Measurements from ENCODE around the gene COPS7A. TPM values are rescaled to one million over a fixed set of nuclear protein-coding genes. Genes with fewer than 3 reads are reported as not detected.

The COPS7A gene
- total RNA-seq, 1 donor, result 86.0 TPM

- peak; percentile 60 for DNase-seq (ENCODE audit: low read depth)
- no peak for TF ChIP-seq CTCF (IDR thresholded peaks at IDR 0.05; ENCODE audit: insufficient read depth, low read length)
- H3K4me3 ChIP-seq (ENCODE audit: low read depth, low read length), result no peak overlapping the region
Measured at GRCh38 chr12:6691473-6691872, 32.4 kb upstream of the COPS7A start.

GRCh38 chr12:6692888-6693287 lies 31.0 kb upstream of the COPS7A start:
- no peak for DNase-seq (ENCODE audit: low read depth)
- no peak overlapping the region for H3K4me3 ChIP-seq (ENCODE audit: low read depth, low read length)
- no peak for TF ChIP-seq CTCF (IDR thresholded peaks at IDR 0.05; ENCODE audit: insufficient read depth, low read length)

GRCh38 chr12:6693832-6694355 lies 30.0 kb upstream of the COPS7A start:
- TF ChIP-seq CTCF (IDR thresholded peaks at IDR 0.05; ENCODE audit: insufficient read depth, low read length), result no peak
- DNase-seq (ENCODE audit: low read depth), result no peak

GRCh38 chr12:6694701-6695100 lies 29.1 kb upstream of the COPS7A start:
- no peak overlapping the region for H3K4me3 ChIP-seq (ENCODE audit: low read depth, low read length)
- no peak for DNase-seq (ENCODE audit: low read depth)
- no peak for TF ChIP-seq CTCF (IDR thresholded peaks at IDR 0.05; ENCODE audit: insufficient read depth, low read length)

More at GRCh38 chr12:6693832-6694355, 30.0 kb upstream of the COPS7A start:
- no peak overlapping the region for H3K4me3 ChIP-seq (ENCODE audit: low read depth, low read length)

- DNase-seq (ENCODE audit: low read depth), result no peak
- H3K4me3 ChIP-seq (ENCODE audit: low read depth, low read length), result no peak overlapping the region
- TF ChIP-seq CTCF (IDR thresholded peaks at IDR 0.05; ENCODE audit: insufficient read depth, low read length), result no peak
Measured at GRCh38 chr12:6695313-6696045, 28.4 kb upstream of the COPS7A start.

- TF ChIP-seq CTCF (IDR thresholded peaks at IDR 0.05; ENCODE audit: insufficient read depth, low read length), result no peak
- no peak overlapping the region for H3K4me3 ChIP-seq (ENCODE audit: low read depth, low read length)
Measured at GRCh38 chr12:6696690-6697583, 26.9 kb upstream of the COPS7A start.

More at GRCh38 chr12:6696690-6697583, 26.9 kb upstream of the COPS7A start:
- DNase-seq (ENCODE audit: low read depth), result no peak

Data from fibroblast of the aortic adventitia (primary cell).